Heart left ventricle (tissue), 16 donors: Measurements from ENCODE around the gene SDHC. TPM values are rescaled to one million over a fixed set of nuclear protein-coding genes. Genes with fewer than 3 reads are reported as not detected.

Experiments used
- ATAC-seq, 4 donors: fragments of 200-7000 bp; cut with Tn5 transposase; one replicate each; pipeline ENCODE4 v1.9.1; 2020 to 2022; ENCODE audit warnings: moderate library complexity in 4 of 4, mild to moderate bottlenecking in 3 of 4, moderate number of reproducible peaks in 1 of 4
- DNase-seq, 5 donors: peaks; one replicate each; pipeline ENCODE4 v3.0.0-alpha.2; 2020
- H3K27ac ChIP-seq, 12 donors: fragments of 200-600 bp; sonication (generic) in 4 of 12; one replicate each; pipeline versions ENCODE4 v1.5.0 to v1.8.0; 2016 to 2022; ENCODE audit warnings: mild to moderate bottlenecking in 2 of 12
- H3K27me3 ChIP-seq, 9 donors: fragments of 200-600 bp; sonication (generic) in 2 of 9; one replicate each; pipeline versions ENCODE4 v1.5.1 to v1.8.0; 2016 to 2022; ENCODE audit warnings: mild to moderate bottlenecking in 3 of 9
- H3K36me3 ChIP-seq, 9 donors: fragments of 200-600 bp; sonication (generic) in 2 of 9; one replicate each; pipeline versions ENCODE4 v1.5.0 to v1.8.0; 2018 to 2022; ENCODE audit warnings: mild to moderate bottlenecking in 2 of 9
- H3K4me1 ChIP-seq, 12 donors: fragments of 200-600 bp; sonication (generic) in 4 of 12; one replicate each; pipeline versions ENCODE4 v1.5.0 to v1.8.0; 2016 to 2022; ENCODE audit warnings: mild to moderate bottlenecking in 3 of 12
- H3K4me3 ChIP-seq, 12 donors: fragments of 200-600 bp; sonication (generic) in 4 of 12; one replicate each; pipeline versions ENCODE4 v1.5.0 to v1.8.0; 2017 to 2022; ENCODE audit warnings: mild to moderate bottlenecking in 9 of 12, moderate library complexity in 4 of 12
- H3K9me3 ChIP-seq, 12 donors: fragments of 200-600 bp; sonication (generic) in 4 of 12; one replicate each; pipeline versions ENCODE4 v1.5.0 to v1.8.0; 2016 to 2022; ENCODE audit warnings: mild to moderate bottlenecking in 1 of 12
- CTCF ChIP-seq, 12 donors: fragments of 200-600 bp; sonication (generic) in 4 of 12; IDR thresholded peaks; one replicate each; pipeline versions ENCODE4 v1.5.0 to v1.8.0; 2018 to 2022; ENCODE audit warnings: antibody characterized with exemption in 12 of 12, mild to moderate bottlenecking in 5 of 12
- POLR2A ChIP-seq, 2 donors: fragments of 450-650 bp; IDR thresholded peaks; one replicate each; pipeline ENCODE4 v1.6.1; 2017; ENCODE audit warnings: antibody characterized with exemption in 2 of 2, mild to moderate bottlenecking in 2 of 2, moderate library complexity in 2 of 2
- WGBS, 4 donors: extraction: QIAGEN DNeasy Blood & Tissue Kit in 2 of 4; methylation state at CpG; one replicate each; pipeline versions ENCODE4 v1.1.5 to v1.1.7; 2013 to 2018; 5-methylcytosine and 5-hydroxymethylcytosine counted together
- intact Hi-C, 10 donors: fragments of 100-400 bp; cut with DNase I; formaldehyde crosslinking; loops; one replicate each; pipeline versions ENCODE4 v1.11.1 to v1.14.2; 2022
- polyA plus RNA-seq, 2 donors: library from polyadenylated mRNA; stranded (reverse); fragments of 200-250 nt; gene quantifications; one replicate each; pipeline ENCODE4 v1.2.3, GENCODE V29; 2013
- total RNA-seq, 9 donors: library from RNA; depleted of rRNA in 2 of 9; stranded (reverse); fragments of >200 nt in 2 of 9; fragmentation: NEBNext Ultra II Directional in 3 of 9; extraction: Animal tissue kit (Norgen Biotek cat#: 25700) in 3 of 9; gene quantifications; one replicate each; pipeline versions ENCODE4 v1.1.0 to v1.2.4, GENCODE V29; 2016 to 2023
- donor health status: ischemic (EF 13 %, LVEDD 7.1; RV severe dilation, severe dysfunction).
- donor health status: healthy with polysubstance abuse.
- donor health status: DM: no; HTN: yes; CAD: no.
- donor health status: DM: no; HTN: no; CAD: no.
- donor health status: ischemic (EF 25% LVEDD 6.9; RV normal size, moderate dysfunction).
- donor health status: ischemic (EF 25% LVEDD 5.7; RV mildly dilated, moderate dysfunction).
- donor health status: healthy.
- donor health status: DM: yes; HTN: yes; CAD: no.
- donor health status: ischemic (EF 35%, LVEDD 5.7; RV mildly dilated, moderate dysfunction).
- donor health status: nonischemic (EF 11% LVEDD 7.7; RV severe dilation, severe dysfunction).
- donor health status: DM: yes; HTN: yes; CAD: no.
- donor health status: PGD.
- donor health status: ischemic (EF 29% LVEDD 5.4; RV normal size, mild dysfunction).
- donor health status: nonischemic (EF 23%, LVEDD 6.1; RV moderate dilation, normal function).

Gene SDHC
- total and polyA plus RNA-seq, 11 donors = 50.6 to 408 (median 301) TPM

GRCh38 chr1:161266836-161267235 lies 47.3 kb upstream of the SDHC start:
- no peak for ATAC-seq
- Histone ChIP-seq H3K9me3 (no peaks in the 10 kb centered on the region), H3K36me3 (no peaks in the 10 kb centered on the region), H3K4me3 (no peak overlapping the region), H3K4me1 (peaks cover 0 to 14% (median 4%) of the 10 kb centered on the region in 12 donors), H3K27ac (no peak overlapping the region), H3K27me3 (peaks cover 0 to under 1% (median 0%) of the 10 kb centered on the region in 9 donors)
- no peak for DNase-seq
- TF ChIP-seq CTCF (IDR thresholded peaks at IDR 0.05) (no peak), POLR2A (IDR thresholded peaks at IDR 0.05) (no peak)
- 38 to 53% (median 47%) methylated on average over 2 of the region's 2 CpGs for WGBS, 4 donors
- intact Hi-C loops = no loop called here

GRCh38 chr1:161267321-161267720 lies 46.9 kb upstream of the SDHC start:
- 65 to 79% (median 69%) methylated on average over 3 of the region's 3 CpGs for WGBS, 4 donors
- intact Hi-C loops = no loop called here
- Histone ChIP-seq H3K4me3 (no peak overlapping the region), H3K27ac (no peak overlapping the region), H3K36me3 (no peaks in the 10 kb centered on the region), H3K4me1 (peaks cover 0 to 14% (median 4%) of the 10 kb centered on the region in 12 donors), H3K9me3 (no peaks in the 10 kb centered on the region), H3K27me3 (no peaks in the 10 kb centered on the region)
- ATAC-seq (no peak), DNase-seq (no peak)
- TF ChIP-seq CTCF (IDR thresholded peaks at IDR 0.05) (no peak), POLR2A (IDR thresholded peaks at IDR 0.05) (no peak)

GRCh38 chr1:161273402-161273801 lies 40.8 kb upstream of the SDHC start:
- Histone ChIP-seq H3K27ac (no peak overlapping the region), H3K4me3 (no peak overlapping the region), H3K36me3 (no peaks in the 10 kb centered on the region), H3K27me3 (peaks cover 0 to 10% (median 0%) of the 10 kb centered on the region in 9 donors), H3K9me3 (no peaks in the 10 kb centered on the region), H3K4me1 (no peaks in the 10 kb centered on the region)
- ATAC-seq (no peak), DNase-seq (no peak)
- intact Hi-C loops = no loop called here
- no peak for TF ChIP-seq POLR2A (IDR thresholded peaks at IDR 0.05)
- TF ChIP-seq CTCF (IDR thresholded peaks at IDR 0.05) = no peak
- WGBS, 4 donors = 53 to 73% (median 63%) methylated on average over 3 of the region's 3 CpGs

- Histone ChIP-seq H3K36me3 (no peaks in the 10 kb centered on the region), H3K9me3 (no peaks in the 10 kb centered on the region), H3K4me3 (no peak overlapping the region), H3K4me1 (no peaks in the 10 kb centered on the region), H3K27ac (no peak overlapping the region), H3K27me3 (peaks cover 0 to 10% (median 0%) of the 10 kb centered on the region in 9 donors)
- intact Hi-C loops = no loop called here
- ATAC-seq (no peak), DNase-seq (no peak)
- 46 to 52% (median 50%) methylated on average over 3 of the region's 3 CpGs for WGBS, 4 donors
- no peak for TF ChIP-seq POLR2A (IDR thresholded peaks at IDR 0.05)
- no peak for TF ChIP-seq CTCF (IDR thresholded peaks at IDR 0.05)
Observed at GRCh38 chr1:161274874-161275273, 39.3 kb upstream of the SDHC start.
